K562 (cell line): ENCODE results near the gene DUXB. TPM values are rescaled to one million over a fixed set of nuclear protein-coding genes. Genes with fewer than 3 reads are reported as not detected.

Source experiments
- ATAC-seq: fragments of 200-7000 bp; cut with Tn5 transposase; 3 replicates; pipeline ENCODE4 v1.9.1; 2020; ENCODE audit warnings: moderate library complexity
- BruUV-seq: library from RNA; stranded (reverse); fragments of 400-500 nt; replicated peaks from 2 replicates; lab custom pipeline; 2021; lab: Mats Ljungman, UMichigan
- CTCF ChIA-PET: fragments of 300-600 bp; formaldehyde crosslinking; extraction: SDS; loops from one replicate; lab custom pipeline; 2021; ENCODE audit warnings: low intra/inter-chr PET ratio; lab: Yijun Ruan, JAX
- POLR2A ChIA-PET: fragments of 300-600, 350-650 bp; sonication (Branson Sonifier 250); formaldehyde crosslinking; extraction: SDS; loops from one replicate; lab custom pipeline; 2021; ENCODE audit warnings: antibody characterized with exemption, inconsistent platforms; lab: Yijun Ruan, JAX
- DNase-seq, 4 experiments: peaks; one replicate each; pipeline versions ENCODE4 v3.0.0 to v3.0.0-alpha.2; 2011 to 2018; ENCODE audit warnings: low spot score in 3 of 4, mixed read lengths in 3 of 4; ENCODE audit errors: extremely low read depth in 1 of 4
- FAIRE-seq: peaks from 2 replicates; lab custom pipeline; 2011; peaks lifted over from hg19 to GRCh38; lab: Jason Lieb, UNC
- H2AFZ ChIP-seq: 2 replicates; pipeline ENCODE4 v1.6.0; 2011; ENCODE audit warnings: low read depth, low read length, control low read depth, inconsistent platforms
- H3K27ac ChIP-seq: fragments of 200-600 bp; 3 replicates; pipeline ENCODE4 v1.8.0; 2011; ENCODE audit warnings: low read depth, mild to moderate bottlenecking, control low read depth, inconsistent platforms, low read length, moderate library complexity, mixed read lengths; ENCODE audit errors: extremely low read depth
- H3K27me3 ChIP-seq, 2 experiments: fragments of 300-600 bp in 1 of 2; 2 replicates in 1 of 2; 3 replicates in 1 of 2; pipeline versions ENCODE4 v1.6.0 to v1.8.0; 2011; ENCODE audit warnings: inconsistent platforms in 2 of 2, low read length in 2 of 2, mild to moderate bottlenecking in 1 of 2, mixed read lengths in 1 of 2, moderate library complexity in 1 of 2; ENCODE audit not compliant: control insufficient read depth in 2 of 2, insufficient read depth in 2 of 2
- H3K36me3 ChIP-seq: fragments of 300-600 bp; 3 replicates; pipeline ENCODE4 v1.8.0; 2011; ENCODE audit warnings: mild to moderate bottlenecking, low read length, inconsistent platforms; ENCODE audit not compliant: control insufficient read depth, insufficient read depth
- H3K4me1 ChIP-seq, 2 experiments: fragments of 200-600 bp in 1 of 2; replicated peaks in 1 of 2; 2 replicates in 1 of 2; 3 replicates in 1 of 2; pipeline versions ENCODE4 v1.5.1 to v1.8.0; 2011; ENCODE audit warnings: inconsistent platforms in 2 of 2, low read length in 2 of 2, mild to moderate bottlenecking in 1 of 2, mixed read lengths in 1 of 2, moderate library complexity in 1 of 2; ENCODE audit not compliant: control insufficient read depth in 2 of 2, insufficient read depth in 2 of 2
- H3K4me2 ChIP-seq: 2 replicates; pipeline ENCODE4 v1.6.1; 2011; ENCODE audit warnings: low read length, control low read depth, inconsistent platforms, mixed read lengths; ENCODE audit not compliant: insufficient read depth
- H3K4me3 ChIP-seq: fragments of 200-600 bp; sonication (generic), shearing (Covaris generic); 2 replicates; pipeline ENCODE4 v1.5.1; 2016; ENCODE audit warnings: control low read depth, inconsistent platforms
- H3K79me2 ChIP-seq: fragments of 200-600 bp; 3 replicates; pipeline ENCODE4 v1.8.0; 2011; ENCODE audit warnings: low read length, inconsistent platforms; ENCODE audit not compliant: control insufficient read depth, insufficient read depth
- H3K9ac ChIP-seq, 2 experiments: 2 replicates each; pipeline versions ENCODE4 v1.6.0 to v1.6.1; 2011; ENCODE audit warnings: low read depth in 2 of 2, low read length in 2 of 2, control low read depth in 1 of 2, inconsistent platforms in 1 of 2, mild to moderate bottlenecking in 1 of 2, mixed read lengths in 1 of 2; ENCODE audit not compliant: insufficient read depth in 1 of 2
- H3K9me1 ChIP-seq: one replicate; pipeline ENCODE4 v1.6.0; 2011; ENCODE audit warnings: inconsistent platforms, mild to moderate bottlenecking, low read length, moderate library complexity; ENCODE audit not compliant: control insufficient read depth, insufficient read depth
- H3K9me3 ChIP-seq: replicated peaks from 2 replicates; pipeline ENCODE4 v1.5.1; 2011; ENCODE audit warnings: low read depth, low read length, inconsistent platforms; ENCODE audit not compliant: control insufficient read depth, insufficient read depth
- H4K20me1 ChIP-seq: replicated peaks from 2 replicates; pipeline ENCODE4 v1.6.1; 2011; ENCODE audit warnings: low read length, inconsistent platforms, mixed read lengths; ENCODE audit not compliant: control insufficient read depth, insufficient read depth
- BCOR ChIP-seq: fragments of 450-650 bp; IDR thresholded peaks from 2 replicates; pipeline ENCODE4 v1.6.1; 2016
- CBX8 ChIP-seq: fragments of 200-600 bp; sonication (generic); IDR thresholded peaks from 2 replicates; pipeline ENCODE4 v1.6.1; 2012; ENCODE audit warnings: borderline replicate concordance, mixed run types, low read depth, mild to moderate bottlenecking, moderate library complexity, mixed read lengths, low read length, control low read depth, inconsistent platforms; ENCODE audit not compliant: poor library complexity, severe bottlenecking; ENCODE audit errors: extremely low read depth
- EP300 ChIP-seq: IDR thresholded peaks from 2 replicates; pipeline ENCODE4 v1.6.1; 2012; ENCODE audit warnings: low read length, improper control_type of control experiment
- GTF2F1 ChIP-seq: IDR thresholded peaks from 2 replicates; pipeline ENCODE4 v1.6.1; 2011; ENCODE audit warnings: low read depth, low read length, improper control_type of control experiment
- HLTF ChIP-seq: fragments of 450-650 bp; IDR thresholded peaks from 2 replicates; pipeline ENCODE4 v1.6.1; 2016
- MCM5 ChIP-seq: fragments of 450-650 bp; IDR thresholded peaks from 2 replicates; pipeline ENCODE4 v1.6.1; 2016; ENCODE audit warnings: low read depth
- NCOA6 ChIP-seq: fragments of 450-650 bp; IDR thresholded peaks from 2 replicates; pipeline ENCODE4 v1.6.1; 2017; ENCODE audit warnings: mild to moderate bottlenecking
- NR3C1 ChIP-seq: sonication (generic); formaldehyde crosslinking; IDR thresholded peaks from 2 replicates; pipeline ENCODE4 v1.8.1; 2022; ENCODE audit warnings: missing genetic modification reagents
- PHF8 ChIP-seq: fragments of 200-600 bp; sonication (generic); IDR thresholded peaks from 2 replicates; pipeline ENCODE4 v1.6.1; 2012; ENCODE audit warnings: mixed run types, mild to moderate bottlenecking, inconsistent platforms, low read length, moderate library complexity, borderline replicate concordance
- ZNF57 ChIP-seq: fragments of 450-650 bp; formaldehyde crosslinking; IDR thresholded peaks from 2 replicates; pipeline ENCODE4 v1.4.0; 2020; ENCODE audit warnings: mild to moderate bottlenecking, moderate library complexity
- ZNF766 ChIP-seq: fragments of 200-800 bp; sonication (Bioruptor generic); conservative IDR thresholded peaks from 2 replicates; pipeline ENCODE4 v1.6.1; 2016; ENCODE audit warnings: missing genetic modification characterization, missing compliant biosample characterization
- ZNF77 ChIP-seq: fragments of 250-450 bp; sonication (Bioruptor Pico); IDR thresholded peaks from 2 replicates; pipeline ENCODE4 v1.5.0; 2020
- WGBS: fragments of 100-300 bp; shearing (Covaris generic); methylation state at CpG from one replicate; pipeline ENCODE4 v1.1.6; 2016; ENCODE audit warnings: low coverage, mixed read lengths; ENCODE audit not compliant: insufficient coverage; ENCODE audit errors: missing lambda C conversion rate; 5-methylcytosine and 5-hydroxymethylcytosine counted together
- in situ Hi-C: fragments of 300-500 bp; cut with MboI; formaldehyde crosslinking; loops from 4 replicates; pipeline ENCODE4 v1.15.0; 2018; ENCODE audit warnings: inconsistent platforms, mixed read lengths
- intact Hi-C: fragments of 100-400 bp; cut with micrococcal nuclease; formaldehyde crosslinking; loops from 2 replicates; pipeline ENCODE4 v1.14.2; 2022
- polyA plus RNA-seq, 8 experiments: library from polyadenylated mRNA; depleted of rRNA in 4 of 8; stranded (reverse) in 5 of 8; unstranded in 3 of 8; fragments of >200 nt; fragmentation: Nextera tagmentation in 2 of 8; fragmentation: Illumina TruSeq in 1 of 8; extraction: Ambion mirVana in 2 of 8; extraction: Trizol in 1 of 8; gene quantifications; 2 replicates each; pipeline versions ENCODE4 v1.2.1 to v1.2.3, GENCODE V29; 2011 to 2014; ENCODE audit warnings: inconsistent platforms in 1 of 8, missing spikeins in 1 of 8
- total RNA-seq, 7 experiments: library from RNA; depleted of rRNA in 6 of 7; stranded (reverse); fragments of >200 nt in 6 of 7; fragmentation: Illumina TruSeq in 2 of 7; extraction: Trizol in 2 of 7; gene quantifications; 2 replicates each; pipeline versions ENCODE4 v1.2.1 to v1.2.3, GENCODE V29; 2011 to 2021; ENCODE audit warnings: low replicate concordance in 1 of 7
- TF ChIP-seq, protein P1 (sequence below): IDR thresholded peaks from 2 replicates; pipeline ENCODE4 v1.6.1; 2011; ENCODE audit not compliant: insufficient read length; ENCODE audit errors: extremely low read depth
- TF ChIP-seq, protein P2 (sequence below): fragments of 250-450 bp; sonication (Bioruptor Pico); IDR thresholded peaks from 2 replicates; pipeline ENCODE4 v1.4.0; 2020; ENCODE audit warnings: borderline replicate concordance
- TF ChIP-seq, protein P3 (sequence below): fragments of 450-650 bp; IDR thresholded peaks from 2 replicates; pipeline ENCODE4 v1.7.0; 2016; ENCODE audit warnings: borderline replicate concordance
- TF ChIP-seq, protein P4 (sequence below), 2 experiments: fragments of 250-450 bp in 1 of 2; fragments of 450-650 bp in 1 of 2; sonication (Bioruptor Pico) in 1 of 2; IDR thresholded peaks; 2 replicates each; pipeline versions ENCODE4 v1.6.1 to v1.8.0; 2016 to 2021; ENCODE audit warnings: mild to moderate bottlenecking in 2 of 2, moderate library complexity in 2 of 2, missing compliant biosample characterization in 1 of 2, missing genetic modification characterization in 1 of 2
- TF ChIP-seq, protein P5 (sequence below): sonication (generic); formaldehyde crosslinking; IDR thresholded peaks from 2 replicates; pipeline ENCODE4 v1.4.0; 2020; ENCODE audit warnings: mild to moderate bottlenecking, missing genetic modification reagents

The DUXB gene
- total and polyA plus RNA-seq, 9 of the 15 experiments (the other 6 are each of a cell fraction or from before 2014, with no cell fraction given), result not detected

DNA sequence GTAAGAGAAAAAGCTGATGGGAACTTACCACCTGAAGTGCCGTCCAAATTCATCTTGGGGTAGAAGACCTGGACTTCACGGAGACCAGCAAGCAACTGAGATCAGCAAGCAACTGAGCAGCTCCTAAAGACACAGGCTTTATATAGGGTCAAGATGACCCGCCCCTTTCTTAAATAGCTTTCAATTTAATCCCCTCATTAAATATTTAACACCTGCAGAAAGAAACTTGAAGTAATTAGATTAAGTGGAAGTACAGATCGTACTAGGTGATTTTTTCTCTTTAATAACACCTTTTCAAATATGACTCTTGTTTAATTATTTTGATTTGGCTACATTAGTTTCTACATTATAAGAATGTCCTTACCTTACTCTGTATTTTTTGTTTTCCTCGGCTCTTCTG, 25.1 kb upstream of the DUXB start, which contains the start of gene CPHXL:
CPHXL (minus strand) TSS at position 101 of the 400 bp plus-strand sequence; CDS start at position 53, 48 bp downstream.
- Histone ChIP-seq H3K9me1 (no peaks in the 10 kb centered on the region), H4K20me1 (no peaks in the 10 kb centered on the region), H3K79me2 (no peaks in the 10 kb centered on the region), H3K9me3 (no peaks in the 10 kb centered on the region), H2AFZ (no peak within 1 kb of the TSS), H3K4me1 (no peaks in the 10 kb centered on the region), H3K4me2 (no peak within 1 kb of the TSS), H3K9ac (no peak within 1 kb of the TSS), H3K27ac (no peak within 1 kb of the TSS), H3K27me3 (peaks cover 0 to 11% of the 10 kb centered on the region in 2 experiments; a peak in 1 of 5 replicates), H3K36me3 (no peaks in the 10 kb centered on the region), H3K4me3 (no peak within 1 kb of the TSS)
- DNase-seq (no peak), ATAC-seq (no peak), FAIRE-seq (no peak)
- intact Hi-C loops (no loop called here), in situ Hi-C loops (no loop called here)
- no TSS peak for BruUV-seq
- CTCF ChIA-PET, result no interaction called here
- WGBS, result 12% methylated on average over 5 of the region's 5 CpGs
- POLR2A ChIA-PET, result no interaction called here
- TF ChIP-seq PHF8 (no peak), GTF2F1 (no peak), HLTF (no peak), ZNF57 (CRISPR knock-in tag) (no peak), ZNF77 (CRISPR knock-in tag) (no peak), MCM5 (no peak), ZNF766 (CRISPR knock-in tag) (no peak), NR3C1 (CRISPR knock-in tag) (no peak), CBX8 (no peak), NCOA6 (no peak), BCOR (no peak), EP300 (no peak)
- TF ChIP-seq, protein P1, sequence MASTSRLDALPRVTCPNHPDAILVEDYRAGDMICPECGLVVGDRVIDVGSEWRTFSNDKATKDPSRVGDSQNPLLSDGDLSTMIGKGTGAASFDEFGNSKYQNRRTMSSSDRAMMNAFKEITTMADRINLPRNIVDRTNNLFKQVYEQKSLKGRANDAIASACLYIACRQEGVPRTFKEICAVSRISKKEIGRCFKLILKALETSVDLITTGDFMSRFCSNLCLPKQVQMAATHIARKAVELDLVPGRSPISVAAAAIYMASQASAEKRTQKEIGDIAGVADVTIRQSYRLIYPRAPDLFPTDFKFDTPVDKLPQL, result no peak
- TF ChIP-seq, protein P2, sequence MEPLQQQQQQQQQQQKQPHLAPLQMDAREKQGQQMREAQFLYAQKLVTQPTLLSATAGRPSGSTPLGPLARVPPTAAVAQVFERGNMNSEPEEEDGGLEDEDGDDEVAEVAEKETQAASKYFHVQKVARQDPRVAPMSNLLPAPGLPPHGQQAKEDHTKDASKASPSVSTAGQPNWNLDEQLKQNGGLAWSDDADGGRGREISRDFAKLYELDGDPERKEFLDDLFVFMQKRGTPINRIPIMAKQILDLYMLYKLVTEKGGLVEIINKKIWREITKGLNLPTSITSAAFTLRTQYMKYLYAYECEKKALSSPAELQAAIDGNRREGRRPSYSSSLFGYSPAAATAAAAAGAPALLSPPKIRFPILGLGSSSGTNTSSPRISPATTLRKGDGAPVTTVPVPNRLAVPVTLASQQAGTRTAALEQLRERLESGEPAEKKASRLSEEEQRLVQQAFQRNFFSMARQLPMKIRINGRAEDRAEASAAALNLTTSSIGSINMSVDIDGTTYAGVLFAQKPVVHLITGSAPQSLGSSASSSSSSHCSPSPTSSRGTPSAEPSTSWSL (CRISPR knock-in tag), result no peak
- TF ChIP-seq, protein P3, sequence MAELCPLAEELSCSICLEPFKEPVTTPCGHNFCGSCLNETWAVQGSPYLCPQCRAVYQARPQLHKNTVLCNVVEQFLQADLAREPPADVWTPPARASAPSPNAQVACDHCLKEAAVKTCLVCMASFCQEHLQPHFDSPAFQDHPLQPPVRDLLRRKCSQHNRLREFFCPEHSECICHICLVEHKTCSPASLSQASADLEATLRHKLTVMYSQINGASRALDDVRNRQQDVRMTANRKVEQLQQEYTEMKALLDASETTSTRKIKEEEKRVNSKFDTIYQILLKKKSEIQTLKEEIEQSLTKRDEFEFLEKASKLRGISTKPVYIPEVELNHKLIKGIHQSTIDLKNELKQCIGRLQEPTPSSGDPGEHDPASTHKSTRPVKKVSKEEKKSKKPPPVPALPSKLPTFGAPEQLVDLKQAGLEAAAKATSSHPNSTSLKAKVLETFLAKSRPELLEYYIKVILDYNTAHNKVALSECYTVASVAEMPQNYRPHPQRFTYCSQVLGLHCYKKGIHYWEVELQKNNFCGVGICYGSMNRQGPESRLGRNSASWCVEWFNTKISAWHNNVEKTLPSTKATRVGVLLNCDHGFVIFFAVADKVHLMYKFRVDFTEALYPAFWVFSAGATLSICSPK, result no peak
- TF ChIP-seq, protein P4, sequence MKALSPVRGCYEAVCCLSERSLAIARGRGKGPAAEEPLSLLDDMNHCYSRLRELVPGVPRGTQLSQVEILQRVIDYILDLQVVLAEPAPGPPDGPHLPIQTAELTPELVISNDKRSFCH (CRISPR knock-in tag; IDR thresholded peaks at IDR 0.05), result no peak
- TF ChIP-seq, protein P4 (tag; IDR thresholded peaks at IDR 0.05), result no peak
- TF ChIP-seq, protein P5, sequence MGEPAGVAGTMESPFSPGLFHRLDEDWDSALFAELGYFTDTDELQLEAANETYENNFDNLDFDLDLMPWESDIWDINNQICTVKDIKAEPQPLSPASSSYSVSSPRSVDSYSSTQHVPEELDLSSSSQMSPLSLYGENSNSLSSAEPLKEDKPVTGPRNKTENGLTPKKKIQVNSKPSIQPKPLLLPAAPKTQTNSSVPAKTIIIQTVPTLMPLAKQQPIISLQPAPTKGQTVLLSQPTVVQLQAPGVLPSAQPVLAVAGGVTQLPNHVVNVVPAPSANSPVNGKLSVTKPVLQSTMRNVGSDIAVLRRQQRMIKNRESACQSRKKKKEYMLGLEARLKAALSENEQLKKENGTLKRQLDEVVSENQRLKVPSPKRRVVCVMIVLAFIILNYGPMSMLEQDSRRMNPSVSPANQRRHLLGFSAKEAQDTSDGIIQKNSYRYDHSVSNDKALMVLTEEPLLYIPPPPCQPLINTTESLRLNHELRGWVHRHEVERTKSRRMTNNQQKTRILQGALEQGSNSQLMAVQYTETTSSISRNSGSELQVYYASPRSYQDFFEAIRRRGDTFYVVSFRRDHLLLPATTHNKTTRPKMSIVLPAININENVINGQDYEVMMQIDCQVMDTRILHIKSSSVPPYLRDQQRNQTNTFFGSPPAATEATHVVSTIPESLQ (CRISPR knock-in tag), result no peak
